Measurements from ENCODE around the gene SLC13A5.
"Not testable (repeated sequence)": the region's sequence is repeated elsewhere in the genome, so short reads cannot be mapped to it uniquely, and the experiment has no call there.

The SLC13A5 gene

GRCh38 chr17:6711081-6711674, 2.0 kb downstream of the SLC13A5 start:
- DNase-seq (ENCODE audit: low spot score): no peak

DNA sequence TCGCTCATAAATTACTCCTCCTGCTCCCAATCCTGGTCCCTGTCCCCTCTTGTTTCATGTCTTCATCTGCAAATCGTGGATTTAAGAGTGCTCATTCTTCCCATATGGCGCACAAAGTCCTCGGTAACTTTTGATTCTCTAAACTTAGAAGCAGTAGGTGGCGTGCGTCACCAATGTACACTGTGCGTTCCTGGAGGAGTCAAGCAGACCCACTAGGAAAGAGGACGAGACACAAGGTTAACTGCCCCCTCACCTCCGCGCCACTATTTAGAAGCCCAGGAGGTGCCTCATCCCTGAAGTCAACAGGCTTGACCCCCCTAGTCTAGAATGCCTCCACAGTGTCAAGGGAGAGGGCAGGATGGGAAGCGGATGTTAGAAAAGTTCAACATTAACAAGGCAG, 2.9 kb downstream of the SLC13A5 start:
- no peak for DNase-seq (ENCODE audit: low spot score)

GRCh38 chr17:6708357-6708961, 4.7 kb downstream of the SLC13A5 start:
- no peak for DNase-seq (ENCODE audit: low spot score)

DNA sequence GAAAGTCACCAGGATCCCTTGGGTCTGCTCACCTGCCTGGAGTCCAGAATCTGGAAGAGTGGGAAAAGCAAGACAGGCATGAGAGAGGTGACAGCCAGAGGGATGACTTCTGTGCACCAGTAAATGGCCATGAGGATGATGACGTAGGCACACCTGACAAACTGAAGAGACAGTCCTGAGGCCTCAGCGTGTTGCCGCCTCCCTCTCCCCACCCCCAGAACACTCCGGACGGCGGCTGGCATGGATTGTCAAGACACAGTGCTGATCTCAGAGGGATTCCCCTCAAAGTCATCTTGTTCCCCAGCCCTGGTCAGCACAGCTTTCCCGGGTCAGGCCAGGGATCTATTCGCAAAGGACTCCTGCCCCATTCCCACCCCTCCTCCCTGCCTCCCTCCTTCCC, 6.2 kb downstream of the SLC13A5 start:
- DNase-seq (ENCODE audit: low spot score): no peak

DNA sequence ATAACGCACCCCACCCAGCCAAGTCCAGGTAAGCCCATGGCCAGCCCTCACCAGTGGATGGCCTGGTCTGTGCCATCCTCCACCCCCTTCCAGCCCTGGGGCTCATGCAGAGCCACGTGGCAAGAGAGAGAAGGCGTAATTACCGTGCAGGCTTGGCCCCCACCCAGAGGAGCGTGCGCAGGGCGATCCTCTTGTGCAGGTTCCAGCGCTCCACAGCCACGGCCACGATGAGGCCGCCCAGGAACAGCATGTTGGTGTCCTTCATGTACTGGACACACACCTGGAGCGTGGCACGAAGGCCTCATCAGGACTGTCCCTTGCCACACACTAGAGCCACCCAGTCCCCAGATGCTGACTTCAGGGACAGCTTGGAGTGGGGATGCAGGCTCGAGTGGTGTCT, 6.7 kb downstream of the SLC13A5 start:
- no peak for DNase-seq (ENCODE audit: low spot score)

DNA sequence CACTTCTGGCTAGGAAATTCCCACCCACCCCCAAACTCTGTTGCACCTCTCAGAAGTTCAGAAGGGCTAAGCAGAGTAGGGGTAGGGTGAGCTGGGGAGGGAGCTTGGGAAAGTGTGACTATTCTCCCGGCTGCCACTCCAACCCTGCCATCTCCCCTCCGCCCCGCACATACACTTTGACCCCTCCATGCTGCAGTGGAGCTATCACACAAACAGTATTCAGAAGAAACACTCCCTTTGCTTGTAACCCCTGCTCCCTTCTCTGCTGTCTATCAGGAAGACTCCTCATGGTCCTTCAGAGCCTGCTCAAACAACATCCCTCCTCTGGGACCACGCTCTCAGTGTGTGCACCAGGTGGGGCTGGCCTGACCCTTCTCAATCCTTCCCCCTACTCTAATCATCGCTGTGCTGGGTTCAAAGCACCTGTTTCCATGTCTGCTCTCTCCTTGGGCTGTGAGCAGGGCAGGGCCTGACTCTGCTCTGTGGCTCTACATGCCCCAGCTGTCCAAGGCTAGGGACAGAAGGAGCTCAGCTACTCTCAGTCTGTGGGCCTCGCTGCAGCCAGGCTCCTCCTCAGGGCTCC, 8.6 kb downstream of the SLC13A5 start:
- DNase-seq (ENCODE audit: low spot score): no peak

DNA sequence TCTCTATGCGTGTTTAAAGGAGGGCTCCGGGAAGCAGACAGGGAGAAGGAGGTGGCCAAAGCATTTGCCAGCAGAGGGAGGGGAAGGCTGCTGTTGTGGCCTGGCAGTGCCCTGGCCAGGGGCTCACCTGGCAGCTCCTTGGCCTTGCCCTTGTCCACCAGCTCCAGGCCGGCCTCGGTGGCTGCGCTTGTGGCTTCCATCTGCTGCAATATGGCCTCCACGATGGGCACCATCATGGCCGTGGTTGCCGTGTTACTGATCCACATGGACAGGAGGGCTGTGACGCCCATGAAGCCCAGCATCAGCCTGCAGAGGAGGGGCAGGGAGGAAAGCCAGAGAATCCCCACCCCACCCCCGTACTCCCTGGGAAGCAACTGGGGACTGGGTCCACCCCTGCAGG, 9.4 kb downstream of the SLC13A5 start:
- no peak for DNase-seq (ENCODE audit: low spot score)

DNA sequence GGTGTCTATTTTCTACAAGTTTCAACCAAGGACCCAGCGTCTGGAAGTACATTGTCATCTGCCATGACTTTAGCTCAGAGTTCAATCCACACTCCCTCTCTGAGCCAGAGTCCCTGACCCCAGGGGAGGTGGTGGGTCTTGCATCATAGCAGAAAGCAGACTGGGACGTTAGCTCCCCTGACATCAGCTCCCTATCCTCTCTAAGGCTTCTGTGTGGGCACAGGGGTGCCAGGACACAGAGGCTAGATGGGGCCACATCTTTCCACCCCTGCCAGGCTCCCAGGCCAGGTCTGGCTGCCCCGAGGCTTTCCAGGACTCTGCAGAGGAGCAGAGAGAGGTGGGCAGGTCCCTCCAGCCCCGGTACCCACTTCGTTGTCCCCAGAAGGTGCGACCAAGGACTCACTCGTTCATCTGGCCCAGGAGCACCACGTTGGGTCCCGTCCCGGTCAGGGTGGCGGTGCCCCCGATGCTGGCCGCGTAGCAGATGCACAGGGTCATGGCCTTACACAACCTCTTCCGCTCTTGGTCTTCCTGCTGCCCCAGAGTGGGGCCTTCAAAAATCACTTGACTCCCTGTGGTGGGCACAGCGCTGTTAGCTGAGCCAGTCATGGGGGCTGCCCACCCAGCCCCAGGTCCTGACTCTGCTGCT, 10.5 kb downstream of the SLC13A5 start:
- no peak for DNase-seq (ENCODE audit: low spot score)

DNA sequence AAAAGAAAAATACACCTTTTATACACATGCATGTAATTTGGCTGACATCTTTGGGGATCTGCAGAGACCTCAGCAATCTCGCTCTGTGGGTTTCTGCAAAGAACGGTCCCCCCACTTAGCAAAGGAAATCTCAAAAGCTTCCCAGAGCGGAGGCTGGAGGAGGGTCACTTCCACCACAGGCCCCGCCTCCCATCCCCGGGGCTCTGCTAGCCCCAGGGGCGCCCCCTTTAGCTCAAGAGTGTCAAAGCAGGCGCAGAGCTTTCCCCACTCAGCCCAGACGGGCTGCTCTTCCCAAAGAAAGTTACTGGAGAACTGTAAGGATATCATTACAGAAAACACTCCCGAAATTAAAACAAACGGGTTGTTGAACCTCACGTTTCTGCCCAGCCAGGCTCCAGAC, 11.4 kb downstream of the SLC13A5 start:
- DNase-seq (ENCODE audit: low spot score): no peak

DNA sequence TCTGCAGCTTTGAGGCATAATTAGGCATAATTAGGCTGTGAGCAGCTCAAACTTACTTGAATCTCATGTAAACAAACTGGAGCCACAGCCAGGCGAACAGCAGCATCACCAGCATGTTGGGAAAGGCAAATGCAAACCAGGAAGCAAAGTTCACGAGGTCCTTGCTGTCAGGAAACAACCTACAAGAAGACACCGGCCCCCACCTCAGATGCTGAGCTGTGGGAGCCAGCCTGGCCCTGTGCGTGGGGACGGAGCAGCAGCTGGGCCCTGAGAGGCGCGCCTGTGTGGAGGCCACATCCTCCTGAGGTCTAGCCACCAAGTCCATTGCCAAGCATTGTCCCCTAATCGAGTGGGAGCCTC, 12.2 kb downstream of the SLC13A5 start:
- no peak for DNase-seq (ENCODE audit: low spot score)

GRCh38 chr17:6699997-6700947, 12.9 kb downstream of the SLC13A5 start:
- DNase-seq (ENCODE audit: low spot score): no peak

GRCh38 chr17:6698004-6698403, 15.2 kb downstream of the SLC13A5 start:
- DNase-seq (ENCODE audit: low spot score): no peak

- DNase-seq (ENCODE audit: low spot score): no peak
Measured at GRCh38 chr17:6696906-6697305, 16.3 kb downstream of the SLC13A5 start.

DNA sequence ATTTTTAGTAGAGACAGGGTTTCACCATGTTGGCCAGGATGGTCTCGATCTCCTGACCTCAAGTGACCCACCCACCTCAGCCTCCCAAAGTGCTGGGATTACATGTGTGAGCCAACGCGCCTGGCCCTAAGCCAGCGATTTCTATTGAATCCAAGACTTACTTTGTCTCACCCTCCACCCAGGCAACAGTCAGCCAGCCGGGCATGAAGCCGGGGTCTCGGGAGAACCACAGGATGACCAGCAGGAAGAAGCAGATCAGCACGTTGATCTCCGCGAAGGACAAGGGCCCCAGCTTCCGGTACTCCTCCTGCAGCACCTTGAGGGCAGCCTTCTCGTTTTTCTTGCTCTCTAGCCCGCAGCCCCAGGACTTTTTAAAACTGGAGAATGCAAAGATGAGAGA, 17.6 kb downstream of the SLC13A5 start:
- DNase-seq (ENCODE audit: low spot score): no peak

DNA sequence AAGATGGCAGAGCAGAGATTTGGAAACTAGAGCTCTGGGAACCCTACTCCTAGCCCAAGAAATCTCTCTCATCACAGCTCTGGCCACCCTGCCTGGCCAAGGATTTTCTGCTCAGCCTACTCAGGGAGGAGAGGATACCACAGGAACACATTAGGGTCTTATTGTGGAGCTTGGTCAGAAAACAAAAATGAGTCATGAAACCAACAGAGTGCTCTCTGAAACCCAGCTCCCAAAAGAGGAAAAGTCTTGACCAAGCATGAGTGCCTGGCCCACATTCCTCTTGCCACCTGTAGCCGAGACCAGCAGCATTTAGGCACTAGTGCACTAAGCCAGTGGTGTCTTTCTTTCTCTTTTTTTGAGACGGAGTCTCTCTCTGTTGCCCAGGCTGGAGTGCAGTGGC, 18.1 kb downstream of the SLC13A5 start:
- no peak for DNase-seq (ENCODE audit: low spot score)

DNA sequence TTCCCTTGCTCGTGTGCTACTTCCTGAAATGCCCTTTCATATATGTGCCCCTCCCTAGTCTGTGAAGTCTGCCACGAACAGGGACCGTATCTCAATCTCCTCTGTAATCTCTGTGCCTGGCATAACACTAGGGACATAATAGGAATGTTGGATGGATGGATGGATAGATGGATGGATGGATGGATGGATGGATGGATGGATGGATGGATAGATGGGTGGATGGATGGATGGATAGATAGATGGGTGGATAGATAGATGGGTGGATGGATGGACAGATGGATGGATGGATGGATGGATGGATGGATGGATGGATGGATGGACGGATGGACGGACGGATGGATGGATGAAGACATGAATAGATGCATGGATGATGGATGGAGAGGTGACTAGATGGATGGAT, 21.2 kb downstream of the SLC13A5 start:
- DNase-seq (ENCODE audit: low spot score): not testable (repeated sequence)

GRCh38 chr17:6691546-6691945, 21.6 kb downstream of the SLC13A5 start:
- DNase-seq (ENCODE audit: low spot score): no peak

DNA sequence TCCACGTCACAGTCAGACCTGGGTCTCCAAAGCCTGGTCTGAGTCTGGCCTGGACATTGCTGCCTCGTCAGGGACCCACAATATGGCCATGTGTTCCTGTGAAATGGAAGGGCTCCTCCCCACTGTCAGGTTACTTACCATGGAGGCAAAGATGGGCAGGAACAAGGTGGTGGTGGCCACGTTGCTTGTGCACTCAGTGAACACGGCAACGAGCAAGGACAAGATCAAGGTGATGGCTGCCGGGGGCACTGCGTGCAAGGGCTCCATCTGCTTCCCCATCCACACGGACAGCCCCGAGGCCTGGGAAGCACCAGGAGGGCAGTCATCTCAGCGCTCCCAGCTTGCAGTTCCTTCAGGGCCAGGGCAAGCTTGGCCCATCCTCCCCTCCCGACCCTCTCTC, 22.5 kb downstream of the SLC13A5 start:
- DNase-seq (ENCODE audit: low spot score): no peak

GRCh38 chr17:6688944-6689343, 24.2 kb downstream of the SLC13A5 start:
- DNase-seq (ENCODE audit: low spot score): no peak

- DNase-seq (ENCODE audit: low spot score): no peak
Measured at GRCh38 chr17:6686026-6686425, 27.1 kb downstream of the SLC13A5 start.

GRCh38 chr17:6684881-6685767, 28.0 kb downstream of the SLC13A5 start:
- DNase-seq (ENCODE audit: low spot score): no peak

- no peak for DNase-seq (ENCODE audit: low spot score)
Measured at GRCh38 chr17:6684460-6684783, 28.7 kb downstream of the SLC13A5 start.

Data from putamen (tissue), 1 donor.